HG03103 (cell line): Measurements from ENCODE around the gene PLEKHG4B.

ENCODE experiments used
- ATAC-seq: cut with Tn5 transposase; IDR thresholded peaks from one replicate; pipeline ENCODE4 v1.9.1; 2021; ENCODE audit warnings: low read depth; ENCODE audit not compliant: unreplicated experiment

PLEKHG4B gene

DNA sequence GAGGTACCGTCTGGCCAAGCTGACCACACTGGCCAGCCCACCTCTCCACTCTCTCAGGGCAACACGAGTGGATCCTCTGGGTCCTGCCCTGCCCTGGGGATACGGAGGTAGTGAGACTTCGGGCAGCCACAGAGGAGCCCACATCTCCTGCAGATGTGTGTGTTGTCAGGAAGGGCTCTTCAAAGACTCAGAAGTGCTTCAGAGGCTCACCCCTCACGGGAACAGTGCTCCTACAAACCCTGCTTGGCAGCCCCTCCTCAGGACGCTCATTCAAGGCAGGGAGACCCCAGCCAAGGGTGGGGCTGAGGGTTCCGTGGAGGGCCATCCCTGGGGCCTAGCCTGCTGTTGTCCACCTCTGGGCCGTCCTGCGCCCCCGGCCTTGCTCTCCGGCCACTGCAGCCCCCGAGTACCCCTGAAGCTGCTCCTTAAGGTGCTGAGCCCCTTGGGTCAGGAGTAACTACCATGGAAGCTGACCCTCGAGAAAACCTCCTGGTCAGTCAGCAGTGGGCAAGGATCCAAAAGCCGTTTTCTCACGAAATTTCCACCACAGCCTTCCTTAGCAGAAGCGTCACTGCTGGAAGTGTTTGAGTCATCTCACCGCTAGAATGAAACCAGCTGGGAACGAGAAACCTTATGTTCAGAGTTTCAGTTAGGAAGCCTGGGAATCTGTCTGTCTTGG is 76.2 kb downstream of the PLEKHG4B start:
- ATAC-seq = no peak

DNA sequence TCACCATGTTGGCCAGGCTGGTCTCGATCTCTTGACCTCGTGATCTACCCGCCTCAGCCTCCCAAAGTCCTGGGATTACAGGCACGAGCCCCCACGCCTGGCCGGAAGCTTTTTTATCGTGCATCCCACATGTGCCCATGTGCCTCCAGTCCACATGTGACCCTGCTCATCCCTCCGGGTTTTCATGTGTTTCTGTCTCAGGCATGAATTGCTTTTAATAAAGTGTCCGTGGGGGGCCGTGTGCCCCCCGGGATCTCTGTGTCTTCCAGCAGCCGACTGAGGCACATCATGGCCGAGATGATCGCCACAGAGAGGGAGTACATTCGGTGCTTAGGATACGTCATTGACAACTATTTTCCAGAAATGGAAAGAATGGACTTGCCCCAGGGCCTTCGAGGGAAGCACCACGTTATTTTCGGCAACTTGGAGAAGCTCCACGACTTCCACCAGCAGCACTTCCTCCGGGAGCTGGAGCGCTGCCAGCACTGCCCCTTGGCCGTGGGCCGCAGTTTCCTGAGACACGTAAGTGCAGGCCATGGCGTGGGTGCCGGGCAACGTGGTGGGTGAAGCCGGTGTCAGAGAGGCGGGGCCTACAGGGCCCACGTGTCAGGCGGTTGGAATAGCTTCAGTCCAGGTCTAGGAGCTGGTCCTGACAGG is 77.2 kb downstream of the PLEKHG4B start:
- ATAC-seq = no peak

DNA sequence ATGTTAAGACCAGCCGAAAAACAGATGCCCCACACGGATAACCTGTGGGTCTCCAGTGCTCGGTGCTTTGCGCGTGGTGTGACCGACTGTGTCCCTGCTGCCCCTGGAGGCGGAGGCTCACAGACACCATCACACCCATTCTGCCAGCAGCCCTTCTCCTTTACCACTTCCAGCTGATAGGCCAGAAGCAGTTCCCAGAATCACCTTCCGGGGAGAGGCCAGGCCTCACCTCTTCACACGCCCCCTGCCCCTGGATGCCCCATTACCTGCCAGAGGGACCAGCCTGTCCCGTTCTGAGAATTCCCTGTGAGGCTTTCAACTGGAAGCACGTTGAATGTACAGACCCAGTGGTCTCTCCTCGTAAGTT is 77.7 kb downstream of the PLEKHG4B start:
- ATAC-seq = no peak

DNA sequence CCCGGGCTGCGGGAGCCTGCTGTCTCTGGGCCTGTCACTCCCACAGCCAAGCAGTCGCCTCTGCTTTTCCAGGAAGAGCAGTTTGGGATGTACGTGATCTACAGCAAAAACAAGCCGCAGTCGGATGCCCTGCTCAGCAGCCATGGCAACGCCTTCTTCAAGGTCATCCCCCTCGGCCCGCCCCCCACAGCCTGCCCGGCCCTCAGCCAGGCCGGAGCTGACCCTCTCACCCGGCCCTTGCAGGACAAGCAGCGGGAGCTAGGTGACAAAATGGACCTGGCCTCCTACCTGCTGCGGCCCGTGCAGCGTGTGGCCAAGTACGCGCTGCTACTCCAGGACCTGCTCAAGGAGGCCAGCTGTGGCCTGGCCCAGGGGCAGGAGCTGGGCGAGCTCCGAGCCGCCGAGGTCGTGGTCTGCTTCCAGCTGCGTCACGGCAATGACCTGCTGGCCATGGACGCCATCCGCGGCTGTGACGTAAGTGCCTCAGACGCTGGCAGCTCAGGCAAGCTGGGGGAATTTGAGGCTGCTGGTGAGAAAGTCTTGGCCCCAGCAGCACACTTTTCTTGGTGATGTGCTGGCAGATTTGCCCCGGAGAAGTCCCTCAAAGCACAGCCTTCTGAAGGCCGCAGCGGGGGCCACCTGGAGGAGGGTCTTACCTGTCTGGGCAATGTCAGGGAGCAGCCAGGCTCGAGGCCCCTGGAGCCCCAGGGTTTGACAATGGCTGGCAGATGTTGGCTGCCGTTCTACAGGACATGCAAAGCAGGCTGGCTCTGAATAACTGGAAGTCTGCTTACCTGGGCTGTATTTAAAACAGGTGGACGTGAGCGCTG is 79.2 kb downstream of the PLEKHG4B start:
- ATAC-seq = no peak

DNA sequence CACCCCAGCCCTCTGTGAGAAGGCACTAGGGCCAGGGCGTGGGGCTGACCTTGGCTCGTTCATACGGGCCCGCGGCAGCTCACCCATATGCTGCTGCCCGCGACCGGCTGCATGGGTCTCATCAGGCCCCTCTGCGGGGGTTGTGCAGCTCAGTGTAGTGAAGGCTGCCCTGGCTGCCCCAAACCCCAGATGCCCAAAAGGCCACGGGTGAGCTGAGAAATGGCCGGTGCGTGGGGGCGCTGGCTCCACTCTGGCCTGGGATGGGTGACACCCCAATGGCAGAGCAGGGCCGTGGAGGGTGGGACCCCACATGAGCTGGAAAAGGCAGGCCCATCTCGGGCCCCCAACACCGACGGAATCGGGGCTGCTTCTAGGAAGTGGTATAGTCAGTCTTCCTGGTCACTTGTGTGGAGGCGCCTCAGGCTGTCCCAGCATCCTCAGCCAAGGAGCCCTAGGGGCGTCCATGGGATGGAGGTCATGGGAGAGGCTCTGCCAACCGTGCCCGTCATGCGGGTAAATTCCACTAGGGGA is 79.9 kb downstream of the PLEKHG4B start:
- ATAC-seq = no peak

DNA sequence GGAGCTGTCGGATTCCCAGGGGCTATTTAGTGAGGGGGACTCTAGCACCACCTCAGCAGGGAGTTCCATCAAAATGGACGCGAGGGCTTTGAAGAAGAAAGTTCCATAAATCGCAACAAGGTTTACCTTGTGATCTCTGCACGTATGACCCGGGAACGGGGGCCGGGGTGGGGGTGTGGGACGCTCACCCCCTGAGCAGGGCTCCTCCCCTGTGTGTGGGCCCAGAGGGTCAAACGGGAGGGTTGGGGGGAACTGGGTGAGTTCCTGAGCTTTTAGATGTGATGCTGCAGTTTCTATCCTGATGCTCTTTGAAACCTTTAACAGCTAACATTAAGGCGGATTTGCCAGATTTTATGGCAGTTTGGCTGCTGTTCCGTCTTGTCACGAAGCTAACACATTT is 80.5 kb downstream of the PLEKHG4B start:
- no peak for ATAC-seq

DNA sequence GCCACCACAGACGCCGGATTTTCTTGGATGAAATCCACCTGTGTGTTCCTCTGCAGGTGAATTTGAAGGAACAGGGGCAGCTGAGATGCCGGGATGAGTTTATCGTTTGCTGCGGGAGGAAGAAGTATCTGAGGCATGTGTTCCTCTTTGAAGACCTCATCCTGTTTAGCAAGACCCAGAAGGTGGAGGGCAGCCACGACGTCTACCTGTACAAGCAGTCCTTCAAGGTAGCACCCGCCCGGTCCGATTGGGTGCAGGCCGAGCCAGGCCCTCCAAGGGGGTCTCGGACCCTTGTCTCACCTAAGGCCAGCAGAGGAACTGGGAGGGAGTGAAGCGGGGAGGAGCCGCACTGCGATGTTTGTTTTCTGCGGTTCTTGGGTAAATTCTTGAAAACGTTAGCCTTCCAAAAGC is 80.9 kb downstream of the PLEKHG4B start:
- ATAC-seq = no peak

DNA sequence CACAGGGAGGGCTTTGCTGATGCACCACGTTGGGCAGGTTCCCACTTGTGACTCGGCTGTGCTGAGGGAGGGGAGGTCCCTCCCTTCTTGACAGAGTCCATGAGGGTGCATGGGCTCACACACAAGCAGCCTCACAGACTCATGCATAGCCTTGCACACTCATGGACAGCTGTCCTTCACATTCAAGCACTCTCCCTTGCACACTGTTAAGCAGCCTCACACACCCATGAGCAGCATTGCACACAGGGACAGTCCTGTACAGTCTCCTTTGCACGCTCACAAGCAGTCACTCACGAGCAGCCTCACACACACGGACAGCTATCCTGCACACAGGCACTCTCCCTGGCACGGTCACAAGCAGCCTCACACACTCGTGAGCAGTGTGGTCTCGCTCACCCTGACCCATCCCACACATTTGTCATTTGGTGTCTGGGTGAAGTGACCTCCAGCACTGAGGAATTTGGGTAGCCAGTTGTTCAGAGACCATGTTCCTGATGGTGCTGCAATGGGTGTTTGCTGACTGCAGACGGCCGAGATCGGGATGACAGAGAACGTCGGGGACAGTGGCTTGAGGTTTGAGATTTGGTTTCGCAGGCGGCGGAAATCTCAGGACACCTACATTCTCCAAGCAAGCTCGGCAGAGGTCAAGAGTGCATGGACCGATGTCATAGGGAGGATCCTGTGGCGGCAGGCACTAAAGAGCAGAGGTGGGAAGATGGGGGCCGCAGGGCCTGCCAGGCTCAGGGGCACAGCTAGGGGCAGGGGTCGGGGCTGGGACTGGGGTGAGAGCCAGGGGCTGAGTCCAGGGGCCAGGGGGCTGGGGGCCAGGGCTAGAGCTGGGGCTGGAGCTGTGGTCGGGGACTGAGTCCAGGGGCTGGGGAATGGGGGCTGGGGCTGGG is 81.7 kb downstream of the PLEKHG4B start:
- ATAC-seq = no peak

DNA sequence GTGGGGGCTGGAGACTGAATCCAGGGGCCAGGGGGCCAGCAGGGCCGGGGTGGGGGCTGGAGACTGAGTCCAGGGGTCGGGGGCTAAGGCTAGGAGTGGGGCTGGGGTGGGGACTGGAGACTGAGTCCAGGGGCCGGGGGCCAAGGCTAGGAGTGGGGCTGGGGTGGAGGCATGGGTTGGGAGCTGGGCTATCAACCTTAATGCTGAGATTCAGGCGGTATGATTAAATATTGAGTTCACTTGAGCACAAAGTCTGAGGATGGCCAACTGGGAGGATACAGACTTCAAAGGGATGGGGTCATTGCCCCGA is 82.3 kb downstream of the PLEKHG4B start:
- no peak for ATAC-seq

DNA sequence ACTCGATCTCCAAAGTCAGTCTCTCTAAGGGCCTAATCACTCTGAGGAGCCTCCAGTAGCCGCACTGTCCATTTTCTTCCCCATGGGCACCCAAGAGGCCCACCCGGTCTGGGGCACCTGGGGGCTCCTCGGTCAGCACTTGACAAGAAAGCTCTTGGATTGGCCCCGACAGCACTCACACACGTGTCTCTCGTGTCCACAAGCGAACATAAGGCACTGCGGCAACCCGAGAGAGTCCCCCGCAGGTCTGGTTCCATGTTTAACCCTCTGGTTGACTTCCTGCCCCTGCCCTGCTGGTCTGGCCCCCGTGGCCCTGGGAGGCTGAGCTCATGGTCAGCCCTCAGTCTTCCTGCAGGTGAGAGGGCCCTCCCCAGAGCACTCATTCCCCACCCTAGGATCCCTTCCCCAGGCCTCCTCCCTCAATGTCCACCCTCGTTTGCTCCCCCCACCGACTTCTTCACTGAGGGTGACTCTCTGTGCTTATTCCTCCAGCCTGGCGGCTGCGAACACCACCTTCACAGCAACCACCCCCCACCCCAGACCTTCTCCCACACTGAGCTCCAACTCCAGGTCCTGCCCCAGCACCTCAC is 83.0 kb downstream of the PLEKHG4B start:
- ATAC-seq = no peak

DNA sequence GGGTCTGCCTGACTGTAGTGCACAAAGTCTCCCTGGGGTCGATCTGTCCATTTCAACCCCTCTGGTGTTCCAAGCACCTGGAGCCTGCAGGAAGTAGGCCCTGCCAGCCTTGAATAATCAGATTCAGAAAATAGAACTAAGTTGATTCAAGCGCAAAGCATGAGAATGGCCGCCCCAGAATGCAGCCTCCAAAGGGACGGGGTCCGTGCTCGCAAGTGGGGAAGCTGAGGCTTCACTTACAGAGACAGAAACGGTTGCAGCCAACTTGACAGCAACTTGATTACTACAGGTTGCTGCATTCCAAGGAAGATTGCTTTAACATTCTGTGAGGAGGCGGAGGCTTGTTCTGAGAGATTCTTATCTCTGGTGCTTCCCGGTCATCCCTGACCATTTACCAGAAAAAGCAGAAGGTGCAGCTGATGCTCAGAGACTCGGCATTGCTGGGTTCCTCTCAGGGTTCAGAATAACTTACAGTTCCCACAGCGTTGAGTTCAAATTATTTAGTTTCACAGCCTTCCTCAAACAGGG is 84.4 kb downstream of the PLEKHG4B start:
- no peak for ATAC-seq

DNA sequence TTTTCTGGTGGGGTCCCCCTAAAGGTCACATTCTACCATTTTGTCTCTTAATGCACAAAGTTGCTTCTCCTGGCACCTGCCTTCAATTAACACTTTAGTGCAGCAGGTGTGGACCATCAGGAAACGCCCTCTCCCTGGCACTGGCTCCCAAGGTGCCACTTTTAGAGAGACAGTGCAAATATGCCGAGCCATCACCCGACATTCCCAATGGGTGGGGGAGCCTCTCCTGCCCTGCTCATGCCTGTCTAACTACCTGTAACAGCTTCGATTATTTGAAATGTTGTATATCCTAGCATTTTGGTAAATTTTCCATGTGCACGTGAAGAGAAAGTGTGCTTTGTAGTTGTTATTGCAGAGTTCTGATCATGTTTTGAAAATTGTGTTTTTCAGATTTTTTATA is 86.1 kb downstream of the PLEKHG4B start:
- no peak for ATAC-seq

DNA sequence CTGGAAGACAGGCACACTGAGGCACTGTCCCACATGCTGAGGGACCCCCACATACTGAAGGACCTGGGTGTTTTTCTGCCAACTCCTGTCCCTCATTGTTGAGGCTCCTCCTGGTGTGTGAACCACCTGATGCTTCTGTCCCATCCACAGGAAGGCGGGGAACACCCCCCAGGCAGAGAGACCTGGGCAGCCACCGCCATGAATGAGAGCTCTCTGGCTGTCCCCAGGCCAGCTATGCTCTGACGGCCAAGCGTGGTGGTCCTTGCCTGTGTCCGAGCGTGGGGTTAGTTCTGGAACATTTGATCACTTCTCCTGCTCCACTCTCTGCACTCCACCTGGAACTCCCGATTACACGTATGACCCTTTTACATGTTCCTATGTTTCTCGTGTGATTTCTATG is 87.4 kb downstream of the PLEKHG4B start:
- no peak for ATAC-seq

DNA sequence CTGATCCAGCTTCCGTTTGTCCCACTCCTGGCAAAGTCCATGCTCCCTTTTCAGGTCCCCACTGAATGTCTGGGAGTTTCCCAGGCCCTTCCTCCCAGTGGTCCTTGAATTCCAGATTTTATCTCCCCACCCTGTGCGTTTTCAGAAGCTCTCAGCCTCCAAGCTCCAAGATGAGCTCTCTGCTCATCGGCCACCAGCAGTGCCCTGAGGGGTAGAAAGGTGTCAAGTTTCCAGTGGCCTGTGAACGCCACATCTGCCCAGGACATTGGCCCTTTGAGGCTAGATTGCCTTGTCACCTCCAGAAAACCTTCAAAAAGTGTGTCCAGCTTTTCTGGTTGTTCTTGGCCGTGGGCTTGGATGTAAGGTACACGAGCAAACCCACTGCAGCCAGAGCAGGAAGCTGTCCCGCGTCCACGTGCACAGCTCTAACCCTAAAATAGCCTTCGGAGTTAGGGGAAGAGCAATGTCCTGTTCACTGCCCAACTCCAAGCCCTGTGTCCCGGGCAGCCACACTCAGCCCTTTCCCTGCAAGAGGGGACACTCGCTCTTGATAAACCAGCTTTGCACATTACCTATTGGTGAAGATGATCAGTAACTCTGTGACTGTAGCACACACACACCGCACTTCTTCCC is 88.4 kb downstream of the PLEKHG4B start:
- ATAC-seq = no peak

DNA sequence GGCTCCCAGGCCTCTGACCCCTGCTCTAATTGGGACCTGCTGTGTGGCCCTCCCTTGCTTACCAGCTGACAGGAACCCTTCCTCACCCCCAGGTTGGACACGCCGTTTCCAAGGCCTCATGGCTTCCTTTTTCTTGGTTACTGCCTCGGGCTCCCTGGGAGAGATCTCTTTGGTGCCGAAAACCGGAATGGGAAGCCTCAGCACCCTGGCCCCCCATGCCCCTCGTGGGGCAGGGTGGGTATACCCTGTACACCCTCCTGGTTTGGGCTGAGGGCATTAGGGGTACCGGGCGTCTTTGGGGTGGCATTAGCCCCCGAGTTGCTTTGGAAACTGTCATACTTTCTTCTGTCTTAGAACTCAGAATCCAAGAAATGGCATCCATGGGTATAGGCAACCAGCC is 89.2 kb downstream of the PLEKHG4B start:
- no peak for ATAC-seq

DNA sequence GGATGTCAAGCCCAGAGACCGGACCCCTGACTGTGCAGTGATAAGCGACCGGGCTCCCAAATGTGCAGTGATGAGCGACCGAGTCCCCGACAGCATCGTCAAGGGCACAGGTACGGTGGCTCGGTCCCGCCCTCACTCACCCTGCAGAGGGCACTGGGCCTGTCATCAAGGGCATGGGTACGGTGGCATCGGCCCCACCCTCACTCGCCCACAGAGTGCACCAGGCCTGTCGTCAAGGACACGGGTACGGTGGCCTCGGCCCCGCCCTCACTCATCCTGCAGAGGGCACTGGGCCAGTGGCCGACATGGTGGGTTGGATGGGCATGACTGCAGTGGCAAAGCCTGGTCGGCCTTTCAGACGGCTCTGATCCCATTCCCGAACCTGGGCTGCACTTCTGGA is 89.6 kb downstream of the PLEKHG4B start:
- ATAC-seq = no peak

DNA sequence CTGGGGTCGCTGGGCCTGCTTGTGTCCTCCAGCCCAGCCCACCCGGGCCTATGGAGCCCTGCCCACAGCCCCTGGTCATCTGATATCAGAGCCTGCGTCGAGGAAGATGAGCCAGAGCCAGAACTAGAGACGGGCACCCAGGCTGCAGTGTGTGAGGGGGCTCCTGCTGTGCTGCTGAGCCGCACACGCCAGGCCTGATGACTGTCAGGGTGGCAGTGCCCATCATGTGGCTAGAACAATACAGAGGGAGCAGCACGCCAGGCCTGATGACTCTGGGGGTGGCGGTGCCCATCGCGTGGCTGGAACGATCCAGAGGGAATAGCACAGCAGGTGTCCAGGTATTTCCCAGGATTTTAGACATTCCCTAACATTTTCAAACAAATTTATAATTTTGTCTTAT is 90.2 kb downstream of the PLEKHG4B start:
- ATAC-seq = no peak

DNA sequence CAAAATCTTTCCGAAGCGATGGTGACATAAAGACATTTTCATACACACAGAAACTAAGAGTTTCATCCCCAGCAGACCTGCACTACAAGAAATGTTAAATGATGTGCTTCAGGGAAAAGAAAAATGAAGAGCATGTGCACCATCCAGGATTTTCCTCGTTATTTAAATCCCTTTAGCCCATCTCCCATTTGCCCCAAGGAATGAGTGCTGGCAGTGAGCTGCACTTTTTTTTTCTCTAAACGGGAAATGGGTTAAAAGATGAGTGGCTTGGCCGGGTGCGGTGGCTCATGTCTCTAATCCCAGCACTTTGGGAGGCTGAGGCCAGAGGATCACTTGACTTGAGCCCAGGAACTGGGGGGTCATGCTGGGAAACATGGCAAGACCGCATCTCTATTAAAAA is 92.5 kb downstream of the PLEKHG4B start:
- no peak for ATAC-seq
